ENCODE measurements around the gene DHX8. TPM values are rescaled to one million over a fixed set of nuclear protein-coding genes. Genes with fewer than 3 reads are reported as not detected.

The DHX8 gene
- total RNA-seq, 3 donors from 2014 or later, result 41.0 to 54.7 (median 46.9) TPM

DNA sequence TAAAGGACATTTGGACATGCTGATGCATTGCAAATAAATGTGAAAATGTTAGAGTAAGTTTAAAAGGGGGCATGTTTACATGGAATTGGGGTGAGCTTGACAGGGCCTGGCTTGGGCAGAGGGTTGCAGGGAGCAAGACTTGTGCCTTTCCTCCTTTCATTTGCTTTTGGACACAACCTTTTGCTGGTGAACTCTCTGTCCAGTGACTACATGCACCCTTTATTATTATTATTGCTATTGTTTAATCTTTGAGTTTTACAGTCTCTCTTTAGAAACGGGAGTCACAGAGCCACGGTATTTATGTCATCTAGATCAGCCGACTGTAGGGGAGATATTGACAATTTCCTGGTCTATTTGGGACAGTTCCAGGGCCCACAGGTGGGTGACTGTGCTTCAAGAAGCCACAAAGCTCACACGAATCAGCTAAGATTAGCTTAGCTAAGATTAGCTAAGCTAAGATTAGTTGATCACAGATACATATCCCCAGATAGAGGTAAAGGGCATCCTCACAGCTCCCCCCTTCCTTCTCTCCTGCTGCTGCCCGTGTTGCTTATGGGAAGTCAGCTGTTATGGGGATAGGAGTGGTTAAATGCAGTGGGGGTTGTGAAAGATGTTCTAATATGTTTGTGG lies 91.2 kb downstream of the DHX8 start:
- H3K4me1 ChIP-seq (ENCODE audit: low read depth), result peaks cover 12% of the 10 kb centered on the region
- no peaks in the 10 kb centered on the region for H3K36me3 ChIP-seq (ENCODE audit: low read depth)
- ATAC-seq (no peak), DNase-seq (no peak)
- H3K4me3 ChIP-seq, result no peak overlapping the region
- no peaks in the 10 kb centered on the region for H3K9me3 ChIP-seq
- intact Hi-C loops (cut with DNase I, micrococcal nuclease), result loop anchor here in 1 of 2 donors (5.0 kb wide), 1 partner anchor 97 kb away; no protein-coding TSS in a partner anchor
- TF ChIP-seq, protein P1, sequence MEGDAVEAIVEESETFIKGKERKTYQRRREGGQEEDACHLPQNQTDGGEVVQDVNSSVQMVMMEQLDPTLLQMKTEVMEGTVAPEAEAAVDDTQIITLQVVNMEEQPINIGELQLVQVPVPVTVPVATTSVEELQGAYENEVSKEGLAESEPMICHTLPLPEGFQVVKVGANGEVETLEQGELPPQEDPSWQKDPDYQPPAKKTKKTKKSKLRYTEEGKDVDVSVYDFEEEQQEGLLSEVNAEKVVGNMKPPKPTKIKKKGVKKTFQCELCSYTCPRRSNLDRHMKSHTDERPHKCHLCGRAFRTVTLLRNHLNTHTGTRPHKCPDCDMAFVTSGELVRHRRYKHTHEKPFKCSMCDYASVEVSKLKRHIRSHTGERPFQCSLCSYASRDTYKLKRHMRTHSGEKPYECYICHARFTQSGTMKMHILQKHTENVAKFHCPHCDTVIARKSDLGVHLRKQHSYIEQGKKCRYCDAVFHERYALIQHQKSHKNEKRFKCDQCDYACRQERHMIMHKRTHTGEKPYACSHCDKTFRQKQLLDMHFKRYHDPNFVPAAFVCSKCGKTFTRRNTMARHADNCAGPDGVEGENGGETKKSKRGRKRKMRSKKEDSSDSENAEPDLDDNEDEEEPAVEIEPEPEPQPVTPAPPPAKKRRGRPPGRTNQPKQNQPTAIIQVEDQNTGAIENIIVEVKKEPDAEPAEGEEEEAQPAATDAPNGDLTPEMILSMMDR (IDR thresholded peaks at IDR 0.05), result no peak

Other genes with a start within 250 kb of the DHX8 start
- 1,000 to 10,000 TPM; 3,750 to 8,379 (median 4,134) TPM for gene RNU2-1, start 250.0 kb upstream of the DHX8 start, total RNA-seq
- 10 to 100 TPM in 1 of 3 donors, 1 to 10 TPM in 2; 2.3 to 34.3 (median 3.2) TPM for gene ARL4D, start 85.0 kb upstream of the DHX8 start, total RNA-seq
- gene ETV4, start 62.4 kb downstream of the DHX8 start, total RNA-seq, result under 1 TPM; 0.67 to 0.72 (median 0.70) TPM
- 1 to 10 TPM; 1.4 to 3.5 (median 1.4) TPM for gene MEOX1, start 177.9 kb downstream of the DHX8 start, total RNA-seq